ENCODE results near the gene KIAA1755.

Gene KIAA1755

GRCh38 chr20:38247166-38247509 lies 13.4 kb downstream of the KIAA1755 start:
- H3K4me1 ChIP-seq (ENCODE audit: insufficient read depth, insufficient read length), result peaks cover 6% of the 10 kb centered on the region
- H3K4me3 ChIP-seq (ENCODE audit: insufficient read length, low read depth), result no peak overlapping the region
- DNase-seq (ENCODE audit: low read depth, low spot score), result no peak
- peaks cover 24% of the 10 kb centered on the region for H3K9me3 ChIP-seq (ENCODE audit: insufficient read depth, low read length)
- no peaks in the 10 kb centered on the region for H3K27me3 ChIP-seq (ENCODE audit: insufficient read depth, insufficient read length)
- H3K36me3 ChIP-seq (ENCODE audit: insufficient read depth, insufficient read length, low read length), result no peaks in the 10 kb centered on the region
- TF ChIP-seq ZNF274 (IDR thresholded peaks at IDR 0.05; ENCODE audit: low read depth, low read length) (no peak), SUZ12 (IDR thresholded peaks at IDR 0.05; ENCODE audit: extremely low read depth, insufficient read depth, insufficient read length) (no peak), YY1 (IDR thresholded peaks at IDR 0.05; ENCODE audit: insufficient read depth, insufficient read length) (no peak)
- H3K9ac ChIP-seq (ENCODE audit: insufficient read length, low read depth), result no peak overlapping the region

- Histone ChIP-seq H3K9ac (ENCODE audit: insufficient read length, low read depth) (no peak overlapping the region), H3K9me3 (ENCODE audit: insufficient read depth, low read length) (peaks cover 30% of the 10 kb centered on the region), H3K27me3 (ENCODE audit: insufficient read depth, insufficient read length) (no peaks in the 10 kb centered on the region), H3K4me1 (ENCODE audit: insufficient read depth, insufficient read length) (peaks cover 4% of the 10 kb centered on the region), H3K4me3 (ENCODE audit: insufficient read length, low read depth) (no peak overlapping the region), H3K36me3 (ENCODE audit: insufficient read depth, insufficient read length, low read length) (no peaks in the 10 kb centered on the region)
- no peak for DNase-seq (ENCODE audit: low read depth, low spot score)
- no peak for TF ChIP-seq ZNF274 (IDR thresholded peaks at IDR 0.05; ENCODE audit: low read depth, low read length)
- no peak for TF ChIP-seq YY1 (IDR thresholded peaks at IDR 0.05; ENCODE audit: insufficient read depth, insufficient read length)
- TF ChIP-seq SUZ12 (IDR thresholded peaks at IDR 0.05; ENCODE audit: extremely low read depth, insufficient read depth, insufficient read length), result no peak
These were observed 14.0 kb downstream of the KIAA1755 start for GRCh38 chr20:38246357-38247165.

DNA sequence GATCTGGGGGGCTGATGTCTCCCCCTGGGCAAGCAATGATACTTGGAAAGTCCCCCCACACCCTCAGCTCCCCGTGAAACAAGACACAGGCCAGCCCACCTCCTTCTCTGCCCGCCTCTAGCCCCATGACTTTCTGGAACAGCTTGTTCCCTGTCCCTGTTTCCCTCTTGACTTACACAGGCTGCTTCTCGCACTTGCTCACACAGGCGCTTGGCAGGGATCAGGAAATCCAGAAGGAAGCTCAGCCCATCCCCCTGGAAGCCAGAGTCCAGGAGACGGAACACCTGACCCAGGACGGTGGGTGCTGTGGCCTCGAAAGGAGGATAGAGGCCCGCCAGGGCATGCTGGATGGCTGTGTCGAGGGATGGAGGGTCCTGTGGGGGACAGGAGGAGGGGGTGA lies 14.8 kb downstream of the KIAA1755 start:
- Histone ChIP-seq H3K4me1 (ENCODE audit: insufficient read depth, insufficient read length) (peaks cover 4% of the 10 kb centered on the region), H3K9ac (ENCODE audit: insufficient read length, low read depth) (no peak overlapping the region), H3K27me3 (ENCODE audit: insufficient read depth, insufficient read length) (no peaks in the 10 kb centered on the region), H3K36me3 (ENCODE audit: insufficient read depth, insufficient read length, low read length) (no peaks in the 10 kb centered on the region), H3K4me3 (ENCODE audit: insufficient read length, low read depth) (no peak overlapping the region), H3K9me3 (ENCODE audit: insufficient read depth, low read length) (peaks cover 38% of the 10 kb centered on the region)
- TF ChIP-seq YY1 (IDR thresholded peaks at IDR 0.05; ENCODE audit: insufficient read depth, insufficient read length) (no peak), SUZ12 (IDR thresholded peaks at IDR 0.05; ENCODE audit: extremely low read depth, insufficient read depth, insufficient read length) (no peak), ZNF274 (IDR thresholded peaks at IDR 0.05; ENCODE audit: low read depth, low read length) (no peak)
- DNase-seq (ENCODE audit: low read depth, low spot score), result no peak

DNA sequence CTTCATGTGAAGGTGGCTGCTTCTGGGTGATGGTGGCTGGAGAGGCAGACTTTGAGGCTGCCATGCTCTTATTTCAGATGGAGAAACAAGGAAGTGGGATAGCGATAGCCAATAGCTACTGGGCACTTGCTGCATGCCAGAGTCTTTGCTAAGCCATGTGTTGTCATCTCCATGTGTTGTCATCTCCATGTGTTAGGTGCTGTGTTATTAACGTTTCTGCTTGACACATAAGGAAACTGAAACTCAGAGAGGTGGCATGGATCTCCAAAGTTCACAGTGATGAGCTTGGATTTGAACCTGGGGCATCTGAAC lies 16.9 kb downstream of the KIAA1755 start:
- no peaks in the 10 kb centered on the region for H3K27me3 ChIP-seq (ENCODE audit: insufficient read depth, insufficient read length)
- H3K36me3 ChIP-seq (ENCODE audit: insufficient read depth, insufficient read length, low read length), result no peaks in the 10 kb centered on the region
- no peak overlapping the region for H3K4me3 ChIP-seq (ENCODE audit: insufficient read length, low read depth)
- peaks cover 6% of the 10 kb centered on the region for H3K4me1 ChIP-seq (ENCODE audit: insufficient read depth, insufficient read length)
- no peak overlapping the region for H3K9ac ChIP-seq (ENCODE audit: insufficient read length, low read depth)
- no peak for DNase-seq (ENCODE audit: low read depth, low spot score)
- TF ChIP-seq ZNF274 (IDR thresholded peaks at IDR 0.05; ENCODE audit: low read depth, low read length), result no peak
- TF ChIP-seq YY1 (IDR thresholded peaks at IDR 0.05; ENCODE audit: insufficient read depth, insufficient read length), result no peak
- no peak for TF ChIP-seq SUZ12 (IDR thresholded peaks at IDR 0.05; ENCODE audit: extremely low read depth, insufficient read depth, insufficient read length)
- H3K9me3 ChIP-seq (ENCODE audit: insufficient read depth, low read length), result peaks cover 42% of the 10 kb centered on the region

DNA sequence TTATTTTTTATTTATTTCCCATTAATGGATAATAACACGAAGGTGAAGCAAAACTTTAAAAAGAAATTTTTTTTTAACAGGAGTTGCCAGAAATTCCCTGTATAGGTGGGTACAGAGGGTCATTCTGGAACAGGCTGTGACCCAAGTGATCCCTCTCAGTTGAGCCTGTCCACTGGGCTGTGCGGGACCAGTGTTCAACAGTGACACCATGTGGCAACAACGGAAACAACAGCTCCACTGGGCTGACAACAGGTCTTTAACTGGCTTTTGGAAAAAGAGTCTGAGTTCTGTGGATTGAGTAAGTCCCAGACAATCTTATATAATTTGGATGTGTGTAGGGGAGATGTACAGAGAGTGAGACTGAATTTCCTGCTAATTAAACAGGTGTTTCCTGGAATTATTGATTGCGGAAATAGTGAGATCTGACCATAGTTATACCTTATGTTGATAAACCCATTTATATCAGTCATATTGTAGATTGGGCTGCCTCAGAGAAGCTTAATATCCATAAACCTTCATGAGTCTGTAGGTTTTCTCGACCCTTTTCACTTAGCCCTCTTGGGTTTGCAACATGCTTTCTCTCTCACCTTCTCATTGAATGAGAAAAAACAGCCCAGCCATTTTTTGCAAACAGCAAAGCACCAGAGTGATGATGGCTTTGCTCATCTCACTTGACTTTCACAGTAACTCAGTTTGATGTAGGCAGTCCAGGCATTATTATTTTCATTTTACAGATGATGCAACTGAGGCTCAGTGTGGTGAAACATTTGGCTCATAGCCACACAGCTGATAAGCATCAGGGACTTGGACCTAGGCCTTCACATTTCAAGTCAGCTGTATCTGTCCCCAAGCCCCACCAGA lies 17.5 kb downstream of the KIAA1755 start:
- H3K9ac ChIP-seq (ENCODE audit: insufficient read length, low read depth), result no peak overlapping the region
- H3K9me3 ChIP-seq (ENCODE audit: insufficient read depth, low read length), result peaks cover 42% of the 10 kb centered on the region
- TF ChIP-seq YY1 (IDR thresholded peaks at IDR 0.05; ENCODE audit: insufficient read depth, insufficient read length), result no peak
- TF ChIP-seq ZNF274 (IDR thresholded peaks at IDR 0.05; ENCODE audit: low read depth, low read length), result no peak
- TF ChIP-seq SUZ12 (IDR thresholded peaks at IDR 0.05; ENCODE audit: extremely low read depth, insufficient read depth, insufficient read length), result no peak
- peak; percentile 68 for DNase-seq (ENCODE audit: low read depth, low spot score)
- H3K4me3 ChIP-seq (ENCODE audit: insufficient read length, low read depth), result no peak overlapping the region
- H3K36me3 ChIP-seq (ENCODE audit: insufficient read depth, insufficient read length, low read length), result no peaks in the 10 kb centered on the region
- no peaks in the 10 kb centered on the region for H3K27me3 ChIP-seq (ENCODE audit: insufficient read depth, insufficient read length)
- H3K4me1 ChIP-seq (ENCODE audit: insufficient read depth, insufficient read length), result peaks cover 6% of the 10 kb centered on the region

GRCh38 chr20:38241201-38241600 lies 19.3 kb downstream of the KIAA1755 start:
- no peak for DNase-seq (ENCODE audit: low read depth, low spot score)
- H3K9me3 ChIP-seq (ENCODE audit: insufficient read depth, low read length), result peaks cover 42% of the 10 kb centered on the region
- no peak overlapping the region for H3K4me3 ChIP-seq (ENCODE audit: insufficient read length, low read depth)
- no peaks in the 10 kb centered on the region for H3K27me3 ChIP-seq (ENCODE audit: insufficient read depth, insufficient read length)
- no peaks in the 10 kb centered on the region for H3K36me3 ChIP-seq (ENCODE audit: insufficient read depth, insufficient read length, low read length)
- TF ChIP-seq YY1 (IDR thresholded peaks at IDR 0.05; ENCODE audit: insufficient read depth, insufficient read length) (no peak), SUZ12 (IDR thresholded peaks at IDR 0.05; ENCODE audit: extremely low read depth, insufficient read depth, insufficient read length) (no peak), ZNF274 (IDR thresholded peaks at IDR 0.05; ENCODE audit: low read depth, low read length) (no peak)
- H3K9ac ChIP-seq (ENCODE audit: insufficient read length, low read depth), result no peak overlapping the region
- peaks cover 3% of the 10 kb centered on the region for H3K4me1 ChIP-seq (ENCODE audit: insufficient read depth, insufficient read length)

GRCh38 chr20:38239441-38239840 lies 21.1 kb downstream of the KIAA1755 start:
- H3K27me3 ChIP-seq (ENCODE audit: insufficient read depth, insufficient read length), result no peaks in the 10 kb centered on the region

More at GRCh38 chr20:38239441-38239840, 21.1 kb downstream of the KIAA1755 start:
- Histone ChIP-seq H3K9me3 (ENCODE audit: insufficient read depth, low read length) (peaks cover 41% of the 10 kb centered on the region), H3K4me3 (ENCODE audit: insufficient read length, low read depth) (no peak overlapping the region), H3K36me3 (ENCODE audit: insufficient read depth, insufficient read length, low read length) (no peaks in the 10 kb centered on the region), H3K4me1 (ENCODE audit: insufficient read depth, insufficient read length) (peaks cover 3% of the 10 kb centered on the region), H3K9ac (ENCODE audit: insufficient read length, low read depth) (no peak overlapping the region)
- no peak for DNase-seq (ENCODE audit: low read depth, low spot score)
- no peak for TF ChIP-seq ZNF274 (IDR thresholded peaks at IDR 0.05; ENCODE audit: low read depth, low read length)
- TF ChIP-seq YY1 (IDR thresholded peaks at IDR 0.05; ENCODE audit: insufficient read depth, insufficient read length), result no peak
- no peak for TF ChIP-seq SUZ12 (IDR thresholded peaks at IDR 0.05; ENCODE audit: extremely low read depth, insufficient read depth, insufficient read length)

Data from NT2/D1 (cell line).